IgD-negative memory B cell (primary cell): Measurements from ENCODE around the gene SLAMF6. TPM values are rescaled to one million over a fixed set of nuclear protein-coding genes. Genes with fewer than 3 reads are reported as not detected.
"Not testable (repeated sequence)": the region's sequence is repeated elsewhere in the genome, so short reads cannot be mapped to it uniquely, and the experiment has no call there.

Experiments used
- H3K27ac Mint-ChIP-seq, 3 donors: one replicate each; pipeline ENCODE4 v1.8.0; 2020 to 2022; ENCODE audit warnings: mild to moderate bottlenecking in 3 of 3, mixed read lengths in 3 of 3, moderate library complexity in 1 of 3
- H3K27me3 Mint-ChIP-seq: one replicate; pipeline ENCODE4 v1.8.0; 2021; ENCODE audit warnings: mixed read lengths
- H3K36me3 Mint-ChIP-seq: one replicate; pipeline ENCODE4 v1.8.0; 2020; ENCODE audit warnings: mild to moderate bottlenecking, mixed read lengths
- H3K4me1 Mint-ChIP-seq, 3 donors: one replicate each; pipeline ENCODE4 v1.8.0; 2020 to 2022; ENCODE audit warnings: mixed read lengths in 3 of 3, mild to moderate bottlenecking in 1 of 3
- H3K4me3 Mint-ChIP-seq, 4 donors: one replicate each; pipeline ENCODE4 v1.8.0; 2020 to 2022; ENCODE audit warnings: mild to moderate bottlenecking in 4 of 4, mixed read lengths in 4 of 4, moderate library complexity in 3 of 4
- H3K9me3 Mint-ChIP-seq, 3 donors: one replicate each; pipeline ENCODE4 v1.8.0; 2020 to 2021; ENCODE audit warnings: mixed read lengths in 3 of 3, mild to moderate bottlenecking in 1 of 3
- polyA plus RNA-seq: library from polyadenylated mRNA; unstranded; fragments of 300-500 nt; fragmentation: Illumina TruSeq; gene quantifications from one replicate; pipeline ENCODE4 v1.2.3, GENCODE V29; 2021

SLAMF6 gene
- polyA plus RNA-seq, 1 donor from 2014 or later, result 109 TPM

DNA sequence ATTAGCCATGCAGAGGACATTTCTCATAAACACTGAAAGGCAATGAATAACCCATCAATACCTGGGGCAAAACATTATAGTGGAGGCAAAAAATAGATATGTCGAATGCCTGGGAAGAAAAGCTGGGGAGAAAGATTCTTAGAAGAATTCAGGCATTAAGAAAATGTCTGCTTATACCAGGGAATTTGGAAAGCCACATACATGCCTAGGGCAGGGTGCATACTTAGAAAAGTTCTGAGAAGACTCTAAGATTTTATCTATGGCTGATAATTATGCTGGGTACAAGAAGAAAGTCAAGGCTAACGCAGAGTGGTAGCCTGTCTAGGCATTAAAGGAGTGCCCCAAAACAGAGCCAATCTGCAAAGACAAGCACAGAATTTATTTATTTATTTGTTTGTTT lies 18.4 kb downstream of the SLAMF6 start:
- Mint-ChIP-seq H3K27ac (peak overlapping the region in 1 of 3 donors; percentile 28), H3K9me3 (peaks cover 8 to 25% (median 21%) of the 10 kb centered on the region in 3 donors), H3K4me1 (peaks cover 16 to 55% (median 33%) of the 10 kb centered on the region in 3 donors), H3K36me3 (peaks cover 45% of the 10 kb centered on the region), H3K4me3 (no peak overlapping the region), H3K27me3 (no peaks in the 10 kb centered on the region)

DNA sequence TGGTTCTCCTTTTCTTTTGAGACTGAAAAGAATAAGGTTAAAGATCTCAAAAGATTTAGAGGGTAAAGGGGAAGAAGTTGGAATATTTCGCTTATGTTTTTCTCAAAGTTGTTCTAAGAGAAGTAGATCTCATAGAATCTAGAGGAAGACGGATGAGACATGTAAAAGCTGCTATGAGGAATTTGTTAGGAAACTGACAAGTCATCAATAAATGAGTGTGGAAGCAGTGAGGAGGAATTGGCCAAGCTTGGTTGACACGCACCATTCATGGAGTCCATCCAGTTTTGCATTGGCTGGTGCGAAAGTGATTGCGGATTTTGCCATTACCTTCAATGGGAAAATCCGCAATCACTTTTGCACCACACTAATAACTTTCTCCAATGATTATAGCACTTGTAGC lies 20.0 kb downstream of the SLAMF6 start:
- H3K27ac Mint-ChIP-seq, result peak overlapping the region in 2 of 3 donors; percentile 13 to 74
- H3K4me3 Mint-ChIP-seq, result no peak overlapping the region
- peaks cover 42% of the 10 kb centered on the region for H3K36me3 Mint-ChIP-seq
- peaks cover 25 to 60% (median 35%) of the 10 kb centered on the region in 3 donors for H3K4me1 Mint-ChIP-seq
- no peaks in the 10 kb centered on the region for H3K27me3 Mint-ChIP-seq
- peaks cover 8 to 23% (median 13%) of the 10 kb centered on the region in 3 donors for H3K9me3 Mint-ChIP-seq

DNA sequence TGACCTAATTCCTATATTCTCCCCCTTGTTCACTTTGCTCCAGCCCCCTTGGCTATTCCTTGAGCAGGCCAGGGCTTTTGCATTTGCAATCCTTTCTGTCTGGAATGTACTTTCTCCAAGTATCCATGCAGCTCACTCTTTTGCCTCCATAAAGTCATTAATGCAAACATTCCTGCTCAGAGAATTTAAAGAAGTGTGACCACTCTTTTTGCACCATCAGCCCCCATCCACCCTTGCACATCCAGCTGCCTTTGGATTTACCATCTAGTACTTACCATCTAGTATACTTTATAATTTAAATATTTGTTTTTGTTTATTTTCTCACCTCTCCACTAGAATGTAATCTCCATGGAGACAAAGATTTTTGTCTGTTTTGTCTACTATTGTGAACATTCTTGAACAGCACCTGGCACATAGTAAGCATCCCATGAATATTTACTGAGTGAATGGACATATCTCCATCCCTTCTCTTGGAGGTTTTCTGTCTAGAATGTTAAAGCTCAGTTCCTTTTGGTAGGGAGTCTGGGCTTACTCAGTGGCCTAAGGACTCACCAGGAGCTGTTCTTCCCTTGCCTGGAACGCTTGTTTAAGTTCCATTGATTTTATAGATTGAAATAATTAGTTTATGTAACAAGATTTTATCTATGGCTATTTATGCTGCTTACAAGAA lies 22.6 kb downstream of the SLAMF6 start:
- Mint-ChIP-seq H3K9me3 (peaks cover 0 to 6% (median 0%) of the 10 kb centered on the region in 3 donors), H3K4me1 (peaks cover 26 to 57% (median 37%) of the 10 kb centered on the region in 3 donors), H3K4me3 (no peak overlapping the region), H3K27ac (no peak overlapping the region), H3K36me3 (peaks cover 30% of the 10 kb centered on the region), H3K27me3 (no peaks in the 10 kb centered on the region)

DNA sequence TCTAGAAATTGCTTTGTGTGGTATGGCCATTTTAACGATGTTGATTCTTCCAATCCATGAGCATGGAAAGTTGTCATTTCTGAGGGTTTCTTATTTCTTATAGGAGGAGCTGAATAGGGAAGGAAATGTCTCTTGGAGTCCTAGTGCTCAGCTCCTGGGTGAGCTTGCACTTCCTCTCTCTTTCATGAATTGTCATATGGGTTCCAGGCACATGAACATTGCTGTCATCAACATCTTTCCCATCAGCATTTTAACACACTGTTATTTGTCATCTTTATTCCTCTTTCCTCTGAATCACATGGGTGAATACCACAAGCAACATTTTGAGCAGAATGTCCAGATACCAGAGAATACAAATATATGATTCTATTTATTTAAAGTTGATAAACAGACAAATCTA lies 23.4 kb downstream of the SLAMF6 start:
- Mint-ChIP-seq H3K4me3 (peak overlapping the region in 1 of 4 donors; percentile 11), H3K4me1 (peaks cover 28 to 63% (median 38%) of the 10 kb centered on the region in 3 donors), H3K9me3 (peaks cover 0 to 6% (median 0%) of the 10 kb centered on the region in 3 donors), H3K27me3 (no peaks in the 10 kb centered on the region), H3K27ac (peak overlapping the region in 1 of 3 donors; percentile 44), H3K36me3 (peaks cover 31% of the 10 kb centered on the region)

DNA sequence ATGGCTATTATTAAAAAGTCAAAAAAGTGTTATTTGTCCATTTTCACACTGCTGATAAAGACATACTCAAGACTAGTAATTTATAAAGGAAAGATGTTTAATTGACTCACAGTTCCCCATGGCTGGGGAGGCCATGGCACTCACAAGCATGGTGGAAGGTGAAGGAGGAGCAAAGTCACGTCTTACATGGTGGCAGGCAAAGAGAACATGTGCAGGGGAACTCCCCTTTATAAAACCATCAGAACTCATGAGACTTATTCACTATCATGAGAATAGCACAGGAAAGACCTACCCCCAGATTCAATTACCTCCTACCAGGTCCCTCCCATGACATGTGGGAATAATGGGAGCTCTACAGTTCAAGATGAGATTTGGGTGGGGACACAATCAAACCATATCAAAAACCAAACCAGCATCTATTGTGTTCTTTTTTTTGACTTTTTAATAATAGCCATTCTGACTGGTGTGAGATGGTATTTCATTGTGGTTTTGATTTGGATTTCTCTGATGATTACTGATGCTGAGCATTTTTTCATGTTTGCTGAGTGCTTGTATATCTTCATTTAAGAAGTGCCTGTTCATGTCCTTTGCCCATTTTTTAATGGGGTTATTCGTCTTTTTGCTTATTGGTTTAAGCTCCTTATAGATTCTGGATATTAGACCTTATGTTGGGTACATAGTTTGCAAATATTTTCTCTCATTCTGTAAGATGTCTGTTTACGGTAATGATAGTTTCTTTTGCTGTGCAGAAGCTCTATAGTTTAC lies 24.6 kb downstream of the SLAMF6 start:
- not testable (repeated sequence) for H3K27me3 Mint-ChIP-seq, H3K4me3 Mint-ChIP-seq, H3K9me3 Mint-ChIP-seq
- peaks cover 32 to 52% (median 35%) of the 10 kb centered on the region in 3 donors for H3K4me1 Mint-ChIP-seq
- H3K27ac Mint-ChIP-seq, result peak overlapping the region in 1 of 3 donors; percentile 80
- H3K36me3 Mint-ChIP-seq, result peaks cover 29% of the 10 kb centered on the region

DNA sequence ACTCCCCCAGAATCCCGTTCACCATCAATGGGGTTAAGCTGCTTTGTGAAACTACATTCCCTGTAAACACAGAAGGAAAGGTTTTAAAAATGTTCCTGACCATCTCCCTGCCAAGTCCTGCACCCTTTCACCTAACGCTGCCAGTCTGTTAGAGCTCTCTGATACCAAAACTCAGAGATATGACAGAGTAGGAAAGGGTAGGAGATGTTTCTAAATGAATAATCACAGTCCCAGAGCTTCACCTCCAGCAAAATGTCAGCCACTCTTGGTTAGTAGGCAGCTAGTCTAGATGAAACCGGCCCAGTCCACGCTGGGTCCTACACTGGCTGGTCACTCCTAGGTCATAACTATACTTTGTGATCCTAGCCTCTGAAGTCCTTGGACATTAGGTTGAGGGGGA lies 26.7 kb downstream of the SLAMF6 start:
- H3K27ac Mint-ChIP-seq, result peak overlapping the region in 1 of 3 donors; percentile 56
- peaks cover 19 to 32% (median 24%) of the 10 kb centered on the region in 3 donors for H3K4me1 Mint-ChIP-seq
- no peaks in the 10 kb centered on the region for H3K27me3 Mint-ChIP-seq
- peaks cover 0 to 6% (median 0%) of the 10 kb centered on the region in 3 donors for H3K9me3 Mint-ChIP-seq
- H3K36me3 Mint-ChIP-seq, result peaks cover 21% of the 10 kb centered on the region
- H3K4me3 Mint-ChIP-seq, result no peak overlapping the region

DNA sequence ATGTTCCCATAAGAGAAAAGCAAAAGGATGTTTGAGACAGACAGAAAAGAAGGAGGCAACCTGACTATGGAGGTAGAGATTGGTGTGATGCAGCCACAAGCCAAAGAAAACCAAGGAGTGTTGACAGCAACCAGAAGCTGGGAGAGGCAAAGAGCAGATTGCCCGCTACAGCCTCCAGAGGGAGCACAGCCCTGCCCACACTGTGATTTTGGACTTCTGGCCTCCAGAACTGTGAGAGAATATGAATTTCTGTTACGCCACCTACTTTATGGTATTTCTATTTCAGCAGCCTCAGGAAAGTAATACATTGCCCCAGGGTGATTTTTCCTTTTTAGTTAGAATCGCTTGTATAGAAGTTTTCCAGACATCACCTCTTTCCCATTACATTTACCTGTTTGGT lies 28.4 kb downstream of the SLAMF6 start:
- no peaks in the 10 kb centered on the region for H3K27me3 Mint-ChIP-seq
- H3K27ac Mint-ChIP-seq, result peak overlapping the region in 2 of 3 donors; percentile 7 to 11
- H3K4me1 Mint-ChIP-seq, result peaks cover 19 to 31% (median 25%) of the 10 kb centered on the region in 3 donors
- no peak overlapping the region for H3K4me3 Mint-ChIP-seq
- H3K9me3 Mint-ChIP-seq, result peaks cover 0 to 4% (median 0%) of the 10 kb centered on the region in 3 donors
- H3K36me3 Mint-ChIP-seq, result peaks cover 14% of the 10 kb centered on the region

DNA sequence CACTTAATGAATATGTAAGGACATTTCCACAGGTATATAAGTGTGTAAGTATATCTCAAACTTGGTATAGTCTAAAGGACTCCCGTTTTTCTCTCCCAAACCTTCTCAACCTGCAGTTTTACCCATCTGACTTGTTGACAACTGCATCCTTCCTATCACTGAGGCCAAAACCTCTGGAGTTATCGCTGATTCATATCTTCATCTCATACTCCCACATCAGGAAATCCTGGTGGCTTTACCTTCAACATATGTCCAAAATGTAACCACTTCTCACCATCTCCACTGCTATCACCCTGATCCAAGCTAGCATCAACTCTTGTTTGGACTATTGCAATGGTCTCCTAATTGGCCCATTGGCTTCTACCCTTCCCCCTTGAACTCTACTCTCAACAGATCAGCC lies 30.4 kb downstream of the SLAMF6 start:
- Mint-ChIP-seq H3K27ac (no peak overlapping the region), H3K27me3 (no peaks in the 10 kb centered on the region), H3K4me3 (no peak overlapping the region), H3K4me1 (peaks cover 26 to 41% (median 35%) of the 10 kb centered on the region in 3 donors), H3K36me3 (peaks cover 7% of the 10 kb centered on the region), H3K9me3 (no peaks in the 10 kb centered on the region)

DNA sequence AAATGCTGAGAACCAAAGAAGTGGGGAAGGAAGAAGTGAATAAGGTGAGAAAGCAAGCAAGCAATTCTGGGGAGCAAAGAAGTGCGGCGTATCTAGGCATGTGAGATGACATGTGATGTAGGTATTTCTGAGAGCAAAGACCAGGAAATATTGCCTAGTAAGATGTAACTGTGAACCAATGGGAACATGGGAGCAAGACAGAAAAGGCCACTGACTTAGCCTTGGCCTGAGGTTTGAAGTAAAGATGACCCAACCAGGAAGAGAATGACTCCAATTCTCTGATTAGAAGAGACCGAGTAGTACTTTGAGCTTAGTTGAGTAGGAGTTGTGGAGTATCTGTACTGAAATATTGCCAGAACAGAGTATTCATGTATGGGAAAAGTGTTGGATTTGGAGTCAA lies 31.1 kb downstream of the SLAMF6 start:
- Mint-ChIP-seq H3K36me3 (peaks cover 7% of the 10 kb centered on the region), H3K27me3 (no peaks in the 10 kb centered on the region), H3K4me1 (peaks cover 32 to 42% (median 32%) of the 10 kb centered on the region in 3 donors), H3K9me3 (no peaks in the 10 kb centered on the region), H3K27ac (no peak overlapping the region), H3K4me3 (no peak overlapping the region)

DNA sequence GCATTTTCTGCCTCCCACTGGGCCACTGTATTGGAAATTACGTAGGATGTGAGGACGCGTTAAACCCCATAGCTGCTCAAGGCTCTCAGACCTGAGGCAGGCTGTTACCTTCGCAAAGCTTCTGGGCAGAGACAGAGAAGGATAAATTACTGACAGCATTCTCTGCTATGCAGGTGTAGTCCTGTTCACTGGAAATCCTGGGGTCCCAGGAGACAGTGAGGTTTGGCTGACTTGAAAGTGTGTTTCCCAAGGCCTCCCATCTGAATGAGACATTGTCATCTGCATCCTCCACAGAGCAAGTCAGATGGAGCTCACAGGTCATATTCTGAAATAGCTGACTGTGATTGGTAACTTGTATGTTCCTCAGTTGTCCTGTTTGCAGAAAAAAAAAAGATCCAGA lies 32.0 kb downstream of the SLAMF6 start:
- H3K4me3 Mint-ChIP-seq, result no peak overlapping the region
- H3K27ac Mint-ChIP-seq, result peak overlapping the region in 1 of 3 donors; percentile 96
- no peaks in the 10 kb centered on the region for H3K9me3 Mint-ChIP-seq
- H3K27me3 Mint-ChIP-seq, result no peaks in the 10 kb centered on the region
- peaks cover 34 to 48% (median 41%) of the 10 kb centered on the region in 3 donors for H3K4me1 Mint-ChIP-seq
- H3K36me3 Mint-ChIP-seq, result peaks cover 13% of the 10 kb centered on the region

DNA sequence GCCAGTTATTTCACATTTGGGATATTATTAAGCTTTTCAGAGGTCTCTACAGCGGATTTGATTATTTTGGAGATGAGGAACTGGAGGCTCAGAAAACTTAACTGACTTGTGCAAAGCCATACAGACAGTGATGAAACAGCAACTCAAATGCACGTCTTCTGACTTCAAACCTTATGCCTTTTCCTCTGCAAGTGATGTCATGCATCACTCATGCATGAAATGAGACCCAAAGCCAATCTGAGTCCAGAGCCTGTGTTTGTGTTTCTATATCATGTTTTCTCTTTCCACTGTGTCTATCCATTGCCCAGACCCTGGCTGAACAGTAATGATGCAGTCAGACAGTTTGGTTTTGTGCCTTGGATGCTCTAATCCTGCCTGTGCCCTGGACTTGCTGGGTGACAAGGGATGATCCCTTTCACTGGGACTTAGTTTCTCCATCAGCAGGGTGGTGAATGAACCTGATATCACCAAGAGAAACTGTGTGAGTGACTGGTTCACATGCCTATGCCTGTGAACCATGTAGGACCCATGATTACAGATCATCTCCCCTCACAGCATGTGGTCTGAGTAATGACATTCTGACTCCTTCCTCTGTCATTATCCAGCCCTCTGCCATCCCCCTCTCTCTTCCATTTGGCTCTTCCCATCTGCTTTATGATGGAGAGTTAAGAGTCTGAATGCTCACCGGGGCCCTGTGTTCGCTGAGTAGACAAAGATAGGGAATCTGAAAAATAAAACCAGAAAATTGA lies 33.4 kb downstream of the SLAMF6 start:
- Mint-ChIP-seq H3K36me3 (peaks cover 15% of the 10 kb centered on the region), H3K27ac (peak overlapping the region in 2 of 3 donors; percentile 92 to 96), H3K4me3 (peak overlapping the region in 3 of 4 donors; percentile 52 to 71 (median 70)), H3K9me3 (peaks cover 0 to 3% (median 0%) of the 10 kb centered on the region in 3 donors), H3K4me1 (peaks cover 33 to 48% (median 43%) of the 10 kb centered on the region in 3 donors), H3K27me3 (no peaks in the 10 kb centered on the region)

DNA sequence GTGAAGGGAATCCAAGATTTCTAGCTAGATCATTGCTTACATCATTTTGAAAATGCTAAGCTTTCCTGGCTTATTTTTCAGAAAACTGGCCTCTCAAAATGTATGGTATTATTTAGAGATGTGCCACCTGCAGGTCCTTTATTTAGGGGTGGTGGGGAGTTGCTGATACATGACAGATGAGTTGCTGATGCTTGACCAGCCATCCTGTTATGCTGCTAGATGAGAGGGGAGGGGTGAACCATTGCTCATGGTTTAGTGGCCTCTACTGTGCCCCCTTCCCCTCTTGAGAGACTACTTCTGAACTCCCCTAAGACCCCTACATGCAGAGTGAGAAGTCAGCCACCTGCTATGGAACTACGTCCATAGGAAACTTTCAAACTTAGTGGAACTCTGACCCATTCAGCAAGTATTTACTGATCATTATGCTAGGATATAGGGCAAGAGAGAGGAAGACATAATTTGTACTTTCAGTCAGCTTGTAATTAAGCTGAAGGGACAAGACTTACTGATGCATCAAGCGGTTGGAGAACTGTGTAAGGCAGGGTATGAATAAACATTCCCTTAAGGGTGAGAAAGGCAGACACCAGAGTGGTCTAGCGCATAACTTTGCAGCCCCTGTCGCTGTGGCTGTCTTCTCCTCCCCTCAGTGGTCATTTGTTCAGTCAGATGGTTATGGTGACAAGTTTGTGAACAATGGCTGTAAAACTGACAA lies 34.6 kb downstream of the SLAMF6 start:
- peak overlapping the region; percentile 53 to 87 (median 71) for H3K4me3 Mint-ChIP-seq
- peaks cover 13% of the 10 kb centered on the region for H3K36me3 Mint-ChIP-seq
- peak overlapping the region in 2 of 3 donors; percentile 92 to 96 for H3K27ac Mint-ChIP-seq
- H3K9me3 Mint-ChIP-seq, result peaks cover 0 to 3% (median 0%) of the 10 kb centered on the region in 3 donors
- peaks cover 38 to 49% (median 44%) of the 10 kb centered on the region in 3 donors for H3K4me1 Mint-ChIP-seq
- H3K27me3 Mint-ChIP-seq, result no peaks in the 10 kb centered on the region

DNA sequence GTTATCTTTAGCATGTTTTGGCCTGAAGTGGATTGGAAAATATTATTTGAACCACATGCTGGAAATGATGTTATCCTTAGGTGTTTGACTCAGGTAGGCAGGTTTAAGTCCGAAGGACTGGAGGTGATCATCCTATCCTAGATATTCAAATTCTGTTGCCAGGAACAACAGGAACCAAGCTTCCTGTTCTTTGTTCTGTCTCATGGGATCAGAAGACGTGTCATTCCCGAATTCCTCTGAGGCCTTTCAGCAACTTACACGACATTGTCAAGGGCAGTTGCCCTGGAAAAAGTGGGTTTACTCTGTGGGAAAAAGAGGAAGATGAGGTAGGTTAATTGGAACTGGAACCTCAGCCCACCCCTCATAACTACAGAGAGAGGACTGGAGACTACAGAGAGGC lies 36.6 kb downstream of the SLAMF6 start:
- Mint-ChIP-seq H3K4me3 (peak overlapping the region in 3 of 4 donors; percentile 15 to 43 (median 21)), H3K36me3 (peaks cover 16% of the 10 kb centered on the region), H3K9me3 (peaks cover 0 to 3% (median 0%) of the 10 kb centered on the region in 3 donors), H3K27me3 (no peaks in the 10 kb centered on the region), H3K27ac (peak overlapping the region in 1 of 3 donors; percentile 50), H3K4me1 (peaks cover 48 to 61% (median 54%) of the 10 kb centered on the region in 3 donors)
